HepG2 (cell line): ENCODE results near the gene ELP5. TPM values are rescaled to one million over a fixed set of nuclear protein-coding genes. Genes with fewer than 3 reads are reported as not detected.
A peak's percentile ranks its signal among the peaks of the same experiment; 100 is the strongest.

Experiments used
- BORCS8-MEF2B ChIP-seq: sonication (generic); formaldehyde crosslinking; IDR thresholded peaks from 2 replicates; pipeline ENCODE4 v1.8.0; 2022; ENCODE audit warnings: mild to moderate bottlenecking, missing genetic modification reagents
- HMGA1 ChIP-seq: sonication (generic); formaldehyde crosslinking; conservative IDR thresholded peaks from 2 replicates; pipeline ENCODE4 v1.4.0; 2020; ENCODE audit warnings: missing genetic modification reagents
- JUN ChIP-seq: sonication (generic); formaldehyde crosslinking; IDR thresholded peaks from 2 replicates; pipeline ENCODE4 v1.4.0; 2020; ENCODE audit warnings: mild to moderate bottlenecking, missing genetic modification reagents
- KLF6 ChIP-seq: IDR thresholded peaks from 2 replicates; pipeline ENCODE4 v1.8.0; 2016; ENCODE audit warnings: missing biosample characterization, missing genetic modification reagents
- NPAS2 ChIP-seq: sonication (generic); formaldehyde crosslinking; IDR thresholded peaks from 2 replicates; pipeline ENCODE4 v1.8.0; 2022; ENCODE audit warnings: mild to moderate bottlenecking, missing genetic modification reagents, borderline replicate concordance
- PAF1 ChIP-seq: IDR thresholded peaks from 2 replicates; pipeline ENCODE4 v1.6.1; 2016; ENCODE audit warnings: missing genetic modification reagents, missing compliant biosample characterization
- POLR2AphosphoS5 ChIP-seq: IDR thresholded peaks from 2 replicates; pipeline ENCODE4 v1.6.1; 2012; ENCODE audit warnings: low read depth, low read length
- RCOR2 ChIP-seq: IDR thresholded peaks from 2 replicates; pipeline ENCODE4 v1.6.1; 2016; ENCODE audit warnings: missing biosample characterization, missing genetic modification reagents
- REL ChIP-seq: sonication (generic); formaldehyde crosslinking; conservative IDR thresholded peaks from 2 replicates; pipeline ENCODE4 v1.8.0; 2022; ENCODE audit warnings: mild to moderate bottlenecking, missing genetic modification reagents, moderate library complexity
- SALL1 ChIP-seq: sonication (generic); formaldehyde crosslinking; IDR thresholded peaks from 2 replicates; pipeline ENCODE4 v1.8.0; 2022; ENCODE audit warnings: mild to moderate bottlenecking, missing genetic modification reagents
- SMYD3 ChIP-seq: sonication (generic); formaldehyde crosslinking; IDR thresholded peaks from 2 replicates; pipeline ENCODE4 v1.8.1; 2023; ENCODE audit warnings: mild to moderate bottlenecking, missing genetic modification reagents
- TCF7L2 ChIP-seq: IDR thresholded peaks from 2 replicates; pipeline ENCODE4 v1.6.1; 2011; ENCODE audit warnings: mild to moderate bottlenecking, low read depth, low read length, moderate library complexity
- ZBTB20 ChIP-seq: sonication (generic); formaldehyde crosslinking; IDR thresholded peaks from 2 replicates; pipeline ENCODE4 v1.8.1; 2023; ENCODE audit warnings: missing genetic modification reagents, low read depth, mild to moderate bottlenecking, borderline replicate concordance
- ZNF276 ChIP-seq: sonication (generic); formaldehyde crosslinking; IDR thresholded peaks from 2 replicates; pipeline ENCODE4 v1.4.0; 2020; ENCODE audit warnings: mild to moderate bottlenecking, low read depth, missing genetic modification reagents
- ZNF441 ChIP-seq: sonication (generic); formaldehyde crosslinking; IDR thresholded peaks from 2 replicates; pipeline ENCODE4 v1.7.0; 2021; ENCODE audit warnings: missing genetic modification reagents, borderline replicate concordance
- ZNF775 ChIP-seq: sonication (generic); formaldehyde crosslinking; IDR thresholded peaks from 2 replicates; pipeline ENCODE4 v1.4.0; 2020; ENCODE audit warnings: missing genetic modification reagents, mild to moderate bottlenecking, moderate library complexity, borderline replicate concordance
- ZNF883 ChIP-seq: sonication (generic); formaldehyde crosslinking; IDR thresholded peaks from 2 replicates; pipeline ENCODE4 v1.5.1; 2020; ENCODE audit warnings: mild to moderate bottlenecking, missing genetic modification reagents; ENCODE audit errors: not compliant biosample characterization
- polyA plus RNA-seq, 8 experiments: library from polyadenylated mRNA; depleted of rRNA in 3 of 8; stranded (reverse) in 7 of 8; unstranded in 1 of 8; fragments of >200 nt; fragmentation: Illumina TruSeq in 4 of 8; extraction: Trizol in 4 of 8; gene quantifications; 2 replicates each; pipeline versions ENCODE4 v1.2.1 to v1.2.3, GENCODE V29; 2011 to 2016; ENCODE audit warnings: low read depth in 4 of 8, missing spikeins in 1 of 8, mixed read lengths in 1 of 8; ENCODE audit not compliant: insufficient read depth in 1 of 8
- total RNA-seq, 5 experiments: library from RNA; depleted of rRNA; stranded (reverse); fragments of >200 nt; fragmentation: Illumina TruSeq; extraction: Trizol; gene quantifications; 2 replicates each; pipeline ENCODE4 v1.2.3, GENCODE V29; 2016; ENCODE audit warnings: low read depth in 1 of 5
- TF ChIP-seq, protein P1 (sequence below): sonication (generic); formaldehyde crosslinking; IDR thresholded peaks from 2 replicates; pipeline ENCODE4 v1.4.0; 2020; ENCODE audit warnings: missing genetic modification reagents, borderline replicate concordance
- TF ChIP-seq, protein P2 (sequence below): sonication (generic); formaldehyde crosslinking; IDR thresholded peaks from 2 replicates; pipeline ENCODE4 v1.5.0; 2020; ENCODE audit warnings: mild to moderate bottlenecking, missing genetic modification reagents, borderline replicate concordance
- TF ChIP-seq, protein P3 (sequence below): sonication (generic); formaldehyde crosslinking; IDR thresholded peaks from 2 replicates; pipeline ENCODE4 v1.9.0; 2022; ENCODE audit warnings: low read depth, missing genetic modification reagents
- TF ChIP-seq, protein P4 (sequence below): sonication (generic); formaldehyde crosslinking; IDR thresholded peaks from 2 replicates; pipeline ENCODE4 v1.4.0; 2020; ENCODE audit warnings: missing genetic modification reagents

Gene ELP5
- total and polyA plus RNA-seq, 2 of the 13 experiments (the other 11 are each of a cell fraction or from before 2014, with no cell fraction given), result 67.6 to 69.8 TPM

DNA sequence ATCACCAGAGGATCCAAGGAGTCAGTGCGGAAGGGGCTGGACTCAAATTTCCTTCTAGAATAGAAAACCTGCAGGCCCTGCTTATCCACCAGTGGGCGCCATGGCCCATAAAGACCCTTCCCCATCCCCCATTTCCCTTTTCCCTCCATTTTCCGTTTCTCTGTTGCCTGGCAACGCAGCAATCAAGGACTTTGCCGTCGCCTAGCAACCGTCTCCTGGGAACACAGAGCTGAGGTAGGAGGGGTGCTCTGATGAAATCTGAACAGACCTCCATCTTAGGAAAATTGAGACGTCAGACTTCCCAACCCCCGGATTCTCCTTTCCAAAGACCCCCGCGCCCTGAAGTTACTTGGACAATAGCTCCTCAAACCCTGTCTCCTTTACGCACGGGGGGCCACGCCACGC lies 38.1 kb upstream of the ELP5 start (continued):
- no peak for TF ChIP-seq ZBTB20 (CRISPR knock-in tag)
- no peak for TF ChIP-seq SALL1 (CRISPR knock-in tag)
- TF ChIP-seq RCOR2 (CRISPR knock-in tag), result no peak
- TF ChIP-seq NPAS2 (CRISPR knock-in tag), result no peak
- no peak for TF ChIP-seq ZNF775 (CRISPR knock-in tag)
- TF ChIP-seq, protein P1, sequence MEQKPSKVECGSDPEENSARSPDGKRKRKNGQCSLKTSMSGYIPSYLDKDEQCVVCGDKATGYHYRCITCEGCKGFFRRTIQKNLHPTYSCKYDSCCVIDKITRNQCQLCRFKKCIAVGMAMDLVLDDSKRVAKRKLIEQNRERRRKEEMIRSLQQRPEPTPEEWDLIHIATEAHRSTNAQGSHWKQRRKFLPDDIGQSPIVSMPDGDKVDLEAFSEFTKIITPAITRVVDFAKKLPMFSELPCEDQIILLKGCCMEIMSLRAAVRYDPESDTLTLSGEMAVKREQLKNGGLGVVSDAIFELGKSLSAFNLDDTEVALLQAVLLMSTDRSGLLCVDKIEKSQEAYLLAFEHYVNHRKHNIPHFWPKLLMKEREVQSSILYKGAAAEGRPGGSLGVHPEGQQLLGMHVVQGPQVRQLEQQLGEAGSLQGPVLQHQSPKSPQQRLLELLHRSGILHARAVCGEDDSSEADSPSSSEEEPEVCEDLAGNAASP (CRISPR knock-in tag), result no peak
- 0 out of 2 replicates have a peak, but pooled peaks have one; percentile 45 for TF ChIP-seq REL (CRISPR knock-in tag)
- TF ChIP-seq, protein P2, sequence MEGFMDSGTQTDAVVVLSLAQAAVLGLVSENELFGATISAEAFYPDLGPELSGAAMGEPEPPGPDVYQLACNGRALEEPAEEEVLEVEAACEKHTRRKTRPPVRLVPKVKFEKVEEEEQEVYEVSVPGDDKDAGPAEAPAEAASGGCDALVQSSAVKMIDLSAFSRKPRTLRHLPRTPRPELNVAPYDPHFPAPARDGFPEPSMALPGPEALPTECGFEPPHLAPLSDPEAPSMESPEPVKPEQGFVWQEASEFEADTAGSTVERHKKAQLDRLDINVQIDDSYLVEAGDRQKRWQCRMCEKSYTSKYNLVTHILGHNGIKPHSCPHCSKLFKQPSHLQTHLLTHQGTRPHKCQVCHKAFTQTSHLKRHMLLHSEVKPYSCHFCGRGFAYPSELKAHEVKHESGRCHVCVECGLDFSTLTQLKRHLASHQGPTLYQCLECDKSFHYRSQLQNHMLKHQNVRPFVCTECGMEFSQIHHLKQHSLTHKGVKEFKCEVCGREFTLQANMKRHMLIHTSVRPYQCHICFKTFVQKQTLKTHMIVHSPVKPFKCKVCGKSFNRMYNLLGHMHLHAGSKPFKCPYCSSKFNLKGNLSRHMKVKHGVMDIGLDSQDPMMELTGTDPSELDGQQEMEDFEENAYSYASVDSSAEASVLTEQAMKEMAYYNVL (CRISPR knock-in tag), result no peak
- no peak for TF ChIP-seq JUN (CRISPR knock-in tag)
- 0 out of 2 replicates have a peak, but pooled peaks have one; percentile 19 for TF ChIP-seq KLF6 (CRISPR knock-in tag)
- no peak for TF ChIP-seq ZNF441 (CRISPR knock-in tag)
- TF ChIP-seq PAF1 (CRISPR knock-in tag), result no peak
- TF ChIP-seq, protein P3, sequence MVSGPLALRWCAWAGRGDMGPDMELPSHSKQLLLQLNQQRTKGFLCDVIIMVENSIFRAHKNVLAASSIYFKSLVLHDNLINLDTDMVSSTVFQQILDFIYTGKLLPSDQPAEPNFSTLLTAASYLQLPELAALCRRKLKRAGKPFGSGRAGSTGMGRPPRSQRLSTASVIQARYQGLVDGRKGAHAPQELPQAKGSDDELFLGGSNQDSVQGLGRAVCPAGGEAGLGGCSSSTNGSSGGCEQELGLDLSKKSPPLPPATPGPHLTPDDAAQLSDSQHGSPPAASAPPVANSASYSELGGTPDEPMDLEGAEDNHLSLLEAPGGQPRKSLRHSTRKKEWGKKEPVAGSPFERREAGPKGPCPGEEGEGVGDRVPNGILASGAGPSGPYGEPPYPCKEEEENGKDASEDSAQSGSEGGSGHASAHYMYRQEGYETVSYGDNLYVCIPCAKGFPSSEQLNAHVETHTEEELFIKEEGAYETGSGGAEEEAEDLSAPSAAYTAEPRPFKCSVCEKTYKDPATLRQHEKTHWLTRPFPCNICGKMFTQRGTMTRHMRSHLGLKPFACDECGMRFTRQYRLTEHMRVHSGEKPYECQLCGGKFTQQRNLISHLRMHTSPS (CRISPR knock-in tag), result no peak
- TF ChIP-seq ZNF276, result no peak
- no peak for TF ChIP-seq BORCS8-MEF2B
- no peak for TF ChIP-seq SMYD3 (CRISPR knock-in tag)
- TF ChIP-seq HMGA1 (CRISPR knock-in tag), result no peak
- no peak for TF ChIP-seq ZNF883 (CRISPR knock-in tag)
- TF ChIP-seq, protein P4, sequence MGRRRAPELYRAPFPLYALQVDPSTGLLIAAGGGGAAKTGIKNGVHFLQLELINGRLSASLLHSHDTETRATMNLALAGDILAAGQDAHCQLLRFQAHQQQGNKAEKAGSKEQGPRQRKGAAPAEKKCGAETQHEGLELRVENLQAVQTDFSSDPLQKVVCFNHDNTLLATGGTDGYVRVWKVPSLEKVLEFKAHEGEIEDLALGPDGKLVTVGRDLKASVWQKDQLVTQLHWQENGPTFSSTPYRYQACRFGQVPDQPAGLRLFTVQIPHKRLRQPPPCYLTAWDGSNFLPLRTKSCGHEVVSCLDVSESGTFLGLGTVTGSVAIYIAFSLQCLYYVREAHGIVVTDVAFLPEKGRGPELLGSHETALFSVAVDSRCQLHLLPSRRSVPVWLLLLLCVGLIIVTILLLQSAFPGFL, result no peak
- TF ChIP-seq TCF7L2, result no peak
- TF ChIP-seq POLR2AphosphoS5, result no peak
